HepG2 (cell line): ENCODE results near the gene THAP2. TPM values are rescaled to one million over a fixed set of nuclear protein-coding genes. Genes with fewer than 3 reads are reported as not detected.

Source experiments
- ARNTL ChIP-seq: sonication (generic); formaldehyde crosslinking; IDR thresholded peaks from 2 replicates; pipeline ENCODE4 v1.4.0; 2020; ENCODE audit warnings: mild to moderate bottlenecking, missing genetic modification reagents
- CBX2 ChIP-seq, 2 experiments: fragments of 200-600 bp in 1 of 2; sonication (generic); formaldehyde crosslinking in 1 of 2; IDR thresholded peaks; 2 replicates each; pipeline versions ENCODE4 v1.7.0 to v1.8.1; 2018 to 2022; ENCODE audit warnings: low read depth in 2 of 2, low read length in 1 of 2, mild to moderate bottlenecking in 1 of 2, missing genetic modification reagents in 1 of 2
- CEBPB ChIP-seq: IDR thresholded peaks from 2 replicates; pipeline ENCODE4 v1.6.1; 2011; ENCODE audit warnings: low read depth, low read length, improper control_type of control experiment, borderline replicate concordance
- EP300 ChIP-seq, 3 experiments: sonication (generic) in 1 of 3; formaldehyde crosslinking in 1 of 3; IDR thresholded peaks; 2 replicates each; pipeline versions ENCODE4 v1.5.1 to v1.6.1; 2011 to 2020; ENCODE audit warnings: low read depth in 2 of 3, low read length in 2 of 3, borderline replicate concordance in 1 of 3, improper control_type of control experiment in 1 of 3, mild to moderate bottlenecking in 1 of 3, missing genetic modification reagents in 1 of 3, moderate library complexity in 1 of 3
- ETV6 ChIP-seq: sonication (generic); formaldehyde crosslinking; conservative IDR thresholded peaks from 2 replicates; pipeline ENCODE4 v1.4.0; 2020; ENCODE audit warnings: missing genetic modification reagents
- GRHL1 ChIP-seq: sonication (generic); formaldehyde crosslinking; conservative IDR thresholded peaks from 2 replicates; pipeline ENCODE4 v1.8.0; 2022; ENCODE audit warnings: missing genetic modification reagents
- HOXD1 ChIP-seq: sonication (generic); formaldehyde crosslinking; IDR thresholded peaks from 2 replicates; pipeline ENCODE4 v1.5.0; 2020; ENCODE audit warnings: missing genetic modification reagents
- MTERF4 ChIP-seq: sonication (generic); formaldehyde crosslinking; IDR thresholded peaks from 2 replicates; pipeline ENCODE4 v1.8.0; 2023; ENCODE audit warnings: mild to moderate bottlenecking, missing genetic modification reagents
- NCOA1 ChIP-seq: sonication (generic); formaldehyde crosslinking; IDR thresholded peaks from 2 replicates; pipeline ENCODE4 v1.9.0; 2021; ENCODE audit warnings: missing genetic modification reagents
- NFIB ChIP-seq: sonication (generic); formaldehyde crosslinking; IDR thresholded peaks from 2 replicates; pipeline ENCODE4 v1.9.0; 2021; ENCODE audit warnings: missing genetic modification reagents, mild to moderate bottlenecking, borderline replicate concordance
- PBX3 ChIP-seq: sonication (generic); formaldehyde crosslinking; IDR thresholded peaks from 2 replicates; pipeline ENCODE4 v1.8.1; 2023; ENCODE audit warnings: missing genetic modification reagents, inconsistent platforms, borderline replicate concordance
- TERF1 ChIP-seq: sonication (generic); formaldehyde crosslinking; IDR thresholded peaks from 2 replicates; pipeline ENCODE4 v1.8.0; 2022; ENCODE audit warnings: mild to moderate bottlenecking, missing genetic modification reagents, moderate library complexity
- ZNF333 ChIP-seq: sonication (generic); formaldehyde crosslinking; IDR thresholded peaks from 2 replicates; pipeline ENCODE4 v1.4.0; 2020; ENCODE audit warnings: mild to moderate bottlenecking, missing genetic modification reagents, borderline replicate concordance
- ZNF343 ChIP-seq: sonication (generic); formaldehyde crosslinking; IDR thresholded peaks from 2 replicates; pipeline ENCODE4 v1.4.0; 2020; ENCODE audit warnings: mild to moderate bottlenecking, missing genetic modification reagents
- ZNF839 ChIP-seq: sonication (generic); formaldehyde crosslinking; IDR thresholded peaks from 2 replicates; pipeline ENCODE4 v1.4.0; 2020; ENCODE audit warnings: missing genetic modification reagents, mild to moderate bottlenecking, borderline replicate concordance
- ZNF883 ChIP-seq: sonication (generic); formaldehyde crosslinking; IDR thresholded peaks from 2 replicates; pipeline ENCODE4 v1.5.1; 2020; ENCODE audit warnings: mild to moderate bottlenecking, missing genetic modification reagents; ENCODE audit errors: not compliant biosample characterization
- ZSCAN12 ChIP-seq: sonication (generic); formaldehyde crosslinking; IDR thresholded peaks from 2 replicates; pipeline ENCODE4 v1.9.0; 2021; ENCODE audit warnings: mild to moderate bottlenecking, missing genetic modification reagents
- polyA plus RNA-seq, 8 experiments: library from polyadenylated mRNA; depleted of rRNA in 3 of 8; stranded (reverse) in 7 of 8; unstranded in 1 of 8; fragments of >200 nt; fragmentation: Illumina TruSeq in 4 of 8; extraction: Trizol in 4 of 8; gene quantifications; 2 replicates each; pipeline versions ENCODE4 v1.2.1 to v1.2.3, GENCODE V29; 2011 to 2016; ENCODE audit warnings: low read depth in 4 of 8, missing spikeins in 1 of 8, mixed read lengths in 1 of 8; ENCODE audit not compliant: insufficient read depth in 1 of 8
- total RNA-seq, 5 experiments: library from RNA; depleted of rRNA; stranded (reverse); fragments of >200 nt; fragmentation: Illumina TruSeq; extraction: Trizol; gene quantifications; 2 replicates each; pipeline ENCODE4 v1.2.3, GENCODE V29; 2016; ENCODE audit warnings: low read depth in 1 of 5
- TF ChIP-seq, protein P1 (sequence below): IDR thresholded peaks from 2 replicates; pipeline ENCODE4 v1.4.0; 2020; ENCODE audit warnings: mild to moderate bottlenecking, missing genetic modification reagents

Gene THAP2
- total and polyA plus RNA-seq, 2 of the 13 experiments (the other 11 are each of a cell fraction or from before 2014, with no cell fraction given): 5.2 to 6.2 TPM

DNA sequence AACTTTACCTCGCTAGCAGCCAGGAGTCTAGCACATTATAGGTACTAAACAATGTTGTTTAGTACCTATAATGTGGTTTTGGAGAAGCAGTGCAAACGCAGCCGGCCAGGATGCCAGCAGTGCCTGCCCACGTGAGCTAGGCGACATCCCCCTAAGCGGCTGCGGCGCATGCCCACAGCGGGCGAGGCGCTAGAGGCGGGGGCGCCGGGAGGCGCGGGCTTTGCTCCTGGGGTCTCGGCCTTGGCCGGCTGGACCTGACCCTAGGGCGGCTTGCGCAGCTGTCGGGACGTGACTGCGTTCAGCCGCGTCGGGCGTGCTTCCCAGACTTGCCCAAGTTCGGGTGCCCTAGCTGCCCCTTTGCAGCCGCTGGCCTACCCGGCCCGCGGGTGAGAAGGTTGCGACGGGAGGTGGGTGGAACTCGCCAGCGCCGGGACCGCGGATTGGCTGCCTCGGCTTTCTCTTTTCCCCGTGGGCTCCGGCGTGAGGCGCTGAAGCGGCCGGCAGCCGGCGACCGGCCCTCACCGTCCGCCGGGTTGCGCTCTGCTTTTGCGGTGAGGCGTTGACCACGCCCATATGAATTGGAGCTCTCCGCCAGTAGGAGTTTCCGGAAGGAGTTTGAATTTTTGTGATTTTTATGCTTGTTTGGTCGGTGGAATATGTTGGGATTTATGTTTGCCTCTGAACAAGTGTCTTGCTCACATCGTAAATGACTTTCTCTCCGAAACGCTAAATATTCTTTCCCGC is 22.0 kb downstream of the THAP2 start, which contains the start of gene TMEM19 (continued):
- TF ChIP-seq EP300 (IDR thresholded peaks at IDR 0.05; ENCODE audit: low read depth in 2 of 2, low read length in 2 of 2) (peak; percentile 15 to 54; a peak in 1 of 4 replicates), EP300 (CRISPR knock-in tag; IDR thresholded peaks at IDR 0.05; ENCODE audit: borderline replicate concordance) (peak; percentile 60; the same call in 1 of the 2 replicates), ARNTL (CRISPR knock-in tag) (peak; percentile 94), GRHL1 (CRISPR knock-in tag) (no peak), CEBPB (0 out of 2 replicates have a peak, but pooled peaks have one; percentile 28), TERF1 (CRISPR knock-in tag) (no peak), HOXD1 (CRISPR knock-in tag) (no peak; the same call in 1 of the 2 replicates), ZNF883 (CRISPR knock-in tag) (peak; percentile 93), ZSCAN12 (no peak), MTERF4 (peak; percentile 79), CBX2 (IDR thresholded peaks at IDR 0.05; ENCODE audit: low read depth, low read length) (no peak), CBX2 (CRISPR knock-in tag; IDR thresholded peaks at IDR 0.05; ENCODE audit: low read depth) (no peak), PBX3 (no peak), ZNF839 (peak; percentile 93; the same call in 1 of the 2 replicates), NCOA1 (CRISPR knock-in tag) (peak; percentile 83; the same call in 1 of the 2 replicates), ZNF343 (CRISPR knock-in tag) (peak; percentile 89), ZNF333 (CRISPR knock-in tag) (peak; percentile 76; the same call in 1 of the 2 replicates), ETV6 (CRISPR knock-in tag) (peak; percentile 67), NFIB (CRISPR knock-in tag) (no peak)
- TF ChIP-seq, protein P1, sequence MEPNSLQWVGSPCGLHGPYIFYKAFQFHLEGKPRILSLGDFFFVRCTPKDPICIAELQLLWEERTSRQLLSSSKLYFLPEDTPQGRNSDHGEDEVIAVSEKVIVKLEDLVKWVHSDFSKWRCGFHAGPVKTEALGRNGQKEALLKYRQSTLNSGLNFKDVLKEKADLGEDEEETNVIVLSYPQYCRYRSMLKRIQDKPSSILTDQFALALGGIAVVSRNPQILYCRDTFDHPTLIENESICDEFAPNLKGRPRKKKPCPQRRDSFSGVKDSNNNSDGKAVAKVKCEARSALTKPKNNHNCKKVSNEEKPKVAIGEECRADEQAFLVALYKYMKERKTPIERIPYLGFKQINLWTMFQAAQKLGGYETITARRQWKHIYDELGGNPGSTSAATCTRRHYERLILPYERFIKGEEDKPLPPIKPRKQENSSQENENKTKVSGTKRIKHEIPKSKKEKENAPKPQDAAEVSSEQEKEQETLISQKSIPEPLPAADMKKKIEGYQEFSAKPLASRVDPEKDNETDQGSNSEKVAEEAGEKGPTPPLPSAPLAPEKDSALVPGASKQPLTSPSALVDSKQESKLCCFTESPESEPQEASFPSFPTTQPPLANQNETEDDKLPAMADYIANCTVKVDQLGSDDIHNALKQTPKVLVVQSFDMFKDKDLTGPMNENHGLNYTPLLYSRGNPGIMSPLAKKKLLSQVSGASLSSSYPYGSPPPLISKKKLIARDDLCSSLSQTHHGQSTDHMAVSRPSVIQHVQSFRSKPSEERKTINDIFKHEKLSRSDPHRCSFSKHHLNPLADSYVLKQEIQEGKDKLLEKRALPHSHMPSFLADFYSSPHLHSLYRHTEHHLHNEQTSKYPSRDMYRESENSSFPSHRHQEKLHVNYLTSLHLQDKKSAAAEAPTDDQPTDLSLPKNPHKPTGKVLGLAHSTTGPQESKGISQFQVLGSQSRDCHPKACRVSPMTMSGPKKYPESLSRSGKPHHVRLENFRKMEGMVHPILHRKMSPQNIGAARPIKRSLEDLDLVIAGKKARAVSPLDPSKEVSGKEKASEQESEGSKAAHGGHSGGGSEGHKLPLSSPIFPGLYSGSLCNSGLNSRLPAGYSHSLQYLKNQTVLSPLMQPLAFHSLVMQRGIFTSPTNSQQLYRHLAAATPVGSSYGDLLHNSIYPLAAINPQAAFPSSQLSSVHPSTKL (CRISPR knock-in tag): peak; percentile 86
